ENCODE measurements around the gene RNASE1. TPM values are rescaled to one million over a fixed set of nuclear protein-coding genes. Genes with fewer than 3 reads are reported as not detected.

The RNASE1 gene
- total RNA-seq, 2 donors from 2014 or later = 537 to 922 TPM

DNA sequence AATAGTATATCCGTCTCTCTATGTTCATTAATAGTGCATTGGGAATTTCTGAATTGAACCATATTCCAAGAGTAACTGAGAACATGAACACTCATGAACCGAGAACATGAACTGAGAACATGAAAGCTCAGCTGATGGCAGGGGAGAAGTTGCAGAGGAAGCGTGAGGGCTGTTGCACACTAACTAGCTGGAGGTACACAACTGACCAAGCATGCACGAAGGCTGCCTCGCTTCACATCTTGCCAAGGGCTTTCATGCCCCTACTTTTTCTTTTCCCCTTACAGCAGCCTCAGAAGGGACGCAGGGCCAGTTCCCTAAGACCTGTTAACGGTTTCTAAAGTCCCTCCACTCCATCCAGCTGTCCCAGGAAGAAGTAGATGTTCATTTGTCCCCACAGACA is 4.3 kb downstream of the RNASE1 start:
- DNase-seq (ENCODE audit: low spot score) = no peak
- H3K4me1 ChIP-seq (ENCODE audit: control insufficient read depth in 1 of 2, low read depth in 2 of 2) = no peaks in the 10 kb centered on the region
- H3K27me3 ChIP-seq (replicated peaks; ENCODE audit: insufficient read depth) = no peaks in the 10 kb centered on the region
- H3K27ac ChIP-seq = peak overlapping the region in 1 of 2 donors; percentile 5
- H3K9me3 ChIP-seq = no peaks in the 10 kb centered on the region
- no peak overlapping the region for H3K4me3 ChIP-seq
- TF ChIP-seq, protein P1, sequence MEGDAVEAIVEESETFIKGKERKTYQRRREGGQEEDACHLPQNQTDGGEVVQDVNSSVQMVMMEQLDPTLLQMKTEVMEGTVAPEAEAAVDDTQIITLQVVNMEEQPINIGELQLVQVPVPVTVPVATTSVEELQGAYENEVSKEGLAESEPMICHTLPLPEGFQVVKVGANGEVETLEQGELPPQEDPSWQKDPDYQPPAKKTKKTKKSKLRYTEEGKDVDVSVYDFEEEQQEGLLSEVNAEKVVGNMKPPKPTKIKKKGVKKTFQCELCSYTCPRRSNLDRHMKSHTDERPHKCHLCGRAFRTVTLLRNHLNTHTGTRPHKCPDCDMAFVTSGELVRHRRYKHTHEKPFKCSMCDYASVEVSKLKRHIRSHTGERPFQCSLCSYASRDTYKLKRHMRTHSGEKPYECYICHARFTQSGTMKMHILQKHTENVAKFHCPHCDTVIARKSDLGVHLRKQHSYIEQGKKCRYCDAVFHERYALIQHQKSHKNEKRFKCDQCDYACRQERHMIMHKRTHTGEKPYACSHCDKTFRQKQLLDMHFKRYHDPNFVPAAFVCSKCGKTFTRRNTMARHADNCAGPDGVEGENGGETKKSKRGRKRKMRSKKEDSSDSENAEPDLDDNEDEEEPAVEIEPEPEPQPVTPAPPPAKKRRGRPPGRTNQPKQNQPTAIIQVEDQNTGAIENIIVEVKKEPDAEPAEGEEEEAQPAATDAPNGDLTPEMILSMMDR (IDR thresholded peaks at IDR 0.05) = no peak
- H3K36me3 ChIP-seq = no peaks in the 10 kb centered on the region
- no peak for ATAC-seq (ENCODE audit: insufficient number of reproducible peaks, low FRiP score, low read depth)

DNA sequence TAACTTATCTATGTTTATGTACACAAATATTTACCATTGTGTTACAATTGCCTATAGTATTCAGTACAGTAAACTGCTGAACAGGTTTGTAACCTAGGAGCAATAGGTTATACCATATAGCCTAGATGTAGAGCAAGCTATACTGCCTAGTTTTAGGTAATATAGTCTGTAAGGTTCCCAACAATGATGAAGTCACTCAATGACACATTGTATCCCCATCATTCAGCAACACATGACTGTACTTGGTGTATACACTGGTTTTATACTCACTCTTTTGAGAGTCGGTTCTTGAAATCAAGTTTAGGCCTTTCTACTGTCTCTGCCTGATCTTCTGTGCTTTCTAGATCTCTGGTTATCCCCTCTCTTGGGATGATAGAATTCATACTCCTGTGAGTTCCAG is 5.5 kb downstream of the RNASE1 start:
- DNase-seq (ENCODE audit: low spot score) = no peak
- Histone ChIP-seq H3K27me3 (replicated peaks; ENCODE audit: insufficient read depth) (no peaks in the 10 kb centered on the region), H3K4me1 (ENCODE audit: control insufficient read depth in 1 of 2, low read depth in 2 of 2) (no peaks in the 10 kb centered on the region), H3K27ac (no peak overlapping the region), H3K36me3 (no peaks in the 10 kb centered on the region), H3K9me3 (no peaks in the 10 kb centered on the region), H3K4me3 (no peak overlapping the region)
- ATAC-seq (ENCODE audit: insufficient number of reproducible peaks, low FRiP score, low read depth) = no peak
- TF ChIP-seq, protein P1 (IDR thresholded peaks at IDR 0.05) = no peak

DNA sequence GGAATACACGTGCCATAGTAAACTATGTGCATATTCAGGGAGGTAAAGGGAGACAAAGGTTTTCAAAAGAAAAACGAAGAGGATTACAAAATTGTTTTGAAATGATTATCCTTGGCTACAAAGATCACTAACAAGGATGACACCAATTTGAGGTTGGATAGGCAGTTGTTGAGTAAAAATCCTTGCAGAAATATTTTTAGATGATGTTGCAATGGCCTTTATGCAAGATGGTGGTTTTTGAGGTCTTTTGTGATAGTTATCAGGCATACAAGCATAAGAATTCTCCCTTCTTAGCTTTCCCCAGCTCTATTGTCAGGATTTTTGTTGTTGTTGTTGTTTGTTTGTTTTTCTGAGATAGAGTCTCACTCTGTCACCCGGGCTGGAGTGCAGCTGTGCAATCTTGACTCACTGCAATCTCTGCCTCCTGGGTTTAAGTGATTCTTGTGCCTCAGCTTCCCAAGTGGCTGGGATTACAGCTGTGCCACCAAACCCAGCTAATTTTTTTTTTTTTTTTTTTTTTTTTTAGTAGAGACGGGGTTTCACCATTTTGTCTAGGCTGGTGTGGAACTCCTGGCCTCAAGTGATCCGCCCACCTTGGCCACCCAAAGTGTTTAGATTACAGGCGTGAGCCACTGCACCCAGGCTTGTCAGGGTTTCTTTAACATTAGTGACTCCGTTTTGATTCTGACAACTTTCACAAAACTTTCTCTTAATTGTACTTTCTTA is 7.8 kb downstream of the RNASE1 start:
- Histone ChIP-seq H3K4me1 (ENCODE audit: control insufficient read depth in 1 of 2, low read depth in 2 of 2) (no peaks in the 10 kb centered on the region), H3K27me3 (replicated peaks; ENCODE audit: insufficient read depth) (no peaks in the 10 kb centered on the region), H3K9me3 (no peaks in the 10 kb centered on the region), H3K36me3 (no peaks in the 10 kb centered on the region), H3K27ac (no peak overlapping the region), H3K4me3 (no peak overlapping the region)
- TF ChIP-seq, protein P1 (IDR thresholded peaks at IDR 0.05) = no peak
- DNase-seq (ENCODE audit: low spot score) (no peak), ATAC-seq (ENCODE audit: insufficient number of reproducible peaks, low FRiP score, low read depth) (no peak)

DNA sequence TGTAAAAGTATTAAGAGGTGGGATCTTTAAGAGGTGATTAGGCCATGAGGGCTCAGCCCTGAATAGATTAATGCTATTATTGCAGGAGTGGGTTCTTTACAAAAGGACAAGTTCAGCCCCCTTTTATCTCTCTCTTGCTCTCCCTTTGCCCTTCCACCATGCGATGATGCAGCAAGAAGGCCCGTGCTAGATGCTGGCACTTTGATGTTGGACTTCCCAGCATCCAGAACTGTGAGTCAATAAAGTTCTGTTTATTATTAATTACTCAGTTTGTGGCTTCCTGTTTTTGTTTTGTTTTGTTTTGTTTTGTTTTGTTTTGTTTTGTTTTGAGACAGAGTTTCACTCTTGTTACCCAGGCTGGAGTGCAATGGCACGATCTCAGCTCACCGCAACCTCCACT is 10.1 kb downstream of the RNASE1 start:
- no peak for DNase-seq (ENCODE audit: low spot score)
- Histone ChIP-seq H3K36me3 (no peaks in the 10 kb centered on the region), H3K9me3 (no peaks in the 10 kb centered on the region), H3K27ac (no peak overlapping the region), H3K4me3 (no peak overlapping the region), H3K27me3 (replicated peaks; ENCODE audit: insufficient read depth) (no peaks in the 10 kb centered on the region), H3K4me1 (ENCODE audit: control insufficient read depth in 1 of 2, low read depth in 2 of 2) (no peaks in the 10 kb centered on the region)
- TF ChIP-seq, protein P1 (IDR thresholded peaks at IDR 0.05) = no peak
- no peak for ATAC-seq (ENCODE audit: insufficient number of reproducible peaks, low FRiP score, low read depth)

DNA sequence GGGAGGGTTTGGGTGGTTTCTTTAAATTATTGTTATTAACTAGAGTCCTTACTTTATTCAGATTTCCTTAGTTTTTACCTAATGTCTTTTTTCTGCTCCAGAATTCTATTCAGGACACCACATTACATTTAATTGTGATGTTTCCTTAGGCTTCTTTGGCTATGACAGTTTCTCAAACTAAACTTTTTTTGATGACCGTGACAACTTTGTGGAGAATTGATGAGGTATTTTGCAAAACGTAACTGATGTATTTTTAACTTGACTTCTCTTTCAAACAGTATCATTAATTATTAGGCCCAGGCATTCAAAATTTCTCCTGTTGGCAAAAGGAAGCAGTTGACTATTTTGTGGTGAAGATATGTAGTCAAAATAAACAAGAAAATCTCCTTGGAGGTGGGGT is 11.0 kb downstream of the RNASE1 start:
- DNase-seq (ENCODE audit: low spot score) (no peak), ATAC-seq (ENCODE audit: insufficient number of reproducible peaks, low FRiP score, low read depth) (no peak)
- H3K9me3 ChIP-seq = no peaks in the 10 kb centered on the region
- no peaks in the 10 kb centered on the region for H3K36me3 ChIP-seq
- no peaks in the 10 kb centered on the region for H3K4me1 ChIP-seq (ENCODE audit: control insufficient read depth in 1 of 2, low read depth in 2 of 2)
- H3K27ac ChIP-seq = no peak overlapping the region
- TF ChIP-seq, protein P1 (IDR thresholded peaks at IDR 0.05) = no peak
- H3K4me3 ChIP-seq = no peak overlapping the region
- no peaks in the 10 kb centered on the region for H3K27me3 ChIP-seq (replicated peaks; ENCODE audit: insufficient read depth)

Measured in thoracic aorta (tissue), 2 donors.